Retinal pigment epithelial cell (primary cell): Measurements from ENCODE around the gene CNNM4.

Source experiments
- DNase-seq: peaks from one replicate; pipeline ENCODE4 v3.0.0-alpha.2; 2010; ENCODE audit warnings: low read depth
- H3K4me3 ChIP-seq: 2 replicates; pipeline ENCODE4 v1.5.1; 2011; ENCODE audit warnings: mild to moderate bottlenecking, low read length, control low read depth, moderate library complexity
- CTCF ChIP-seq: conservative IDR thresholded peaks from 2 replicates; pipeline ENCODE4 v1.5.1; 2011; ENCODE audit warnings: low read depth, low read length, control low read depth, inconsistent platforms

Gene CNNM4

GRCh38 chr2:96841701-96842495 is 81.2 kb downstream of the CNNM4 start:
- TF ChIP-seq CTCF: no peak
- DNase-seq: no peak
- H3K4me3 ChIP-seq: no peak overlapping the region

GRCh38 chr2:96842600-96842999 is 81.9 kb downstream of the CNNM4 start:
- TF ChIP-seq CTCF: no peak
- H3K4me3 ChIP-seq: no peak overlapping the region
- DNase-seq: no peak

GRCh38 chr2:96843538-96844268 is 83.0 kb downstream of the CNNM4 start, which contains the start of gene ANKRD23:
ANKRD23 (minus strand) TSS chr2:96844021; CDS start chr2:96843992, 29 bp downstream.
- TF ChIP-seq CTCF: no peak
- DNase-seq: no peak
- H3K4me3 ChIP-seq: no peak within 1 kb of the TSS

- no peak for TF ChIP-seq CTCF
- no peak for DNase-seq
- no peak overlapping the region for H3K4me3 ChIP-seq
These were observed 83.7 kb downstream of the CNNM4 start for GRCh38 chr2:96844405-96844808.

- no peak for TF ChIP-seq CTCF
- DNase-seq: no peak
- H3K4me3 ChIP-seq: no peak overlapping the region
These were observed 86.1 kb downstream of the CNNM4 start for GRCh38 chr2:96846825-96847224.

- no peak for TF ChIP-seq CTCF
- no peak for DNase-seq
- H3K4me3 ChIP-seq: no peak overlapping the region
These were observed 86.9 kb downstream of the CNNM4 start for GRCh38 chr2:96847586-96847985.
